CD1c-positive myeloid dendritic cell (primary cell): ENCODE measurements around the gene DAPP1.
"Not testable (repeated sequence)": the region's sequence is repeated elsewhere in the genome, so short reads cannot be mapped to it uniquely, and the experiment has no call there.

Experiments
- DNase-seq: peaks from one replicate; pipeline ENCODE4 v3.0.0-alpha.2; 2016; ENCODE audit errors: extremely low spot score

DAPP1 gene, protein sequence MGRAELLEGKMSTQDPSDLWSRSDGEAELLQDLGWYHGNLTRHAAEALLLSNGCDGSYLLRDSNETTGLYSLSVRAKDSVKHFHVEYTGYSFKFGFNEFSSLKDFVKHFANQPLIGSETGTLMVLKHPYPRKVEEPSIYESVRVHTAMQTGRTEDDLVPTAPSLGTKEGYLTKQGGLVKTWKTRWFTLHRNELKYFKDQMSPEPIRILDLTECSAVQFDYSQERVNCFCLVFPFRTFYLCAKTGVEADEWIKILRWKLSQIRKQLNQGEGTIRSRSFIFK

DNA sequence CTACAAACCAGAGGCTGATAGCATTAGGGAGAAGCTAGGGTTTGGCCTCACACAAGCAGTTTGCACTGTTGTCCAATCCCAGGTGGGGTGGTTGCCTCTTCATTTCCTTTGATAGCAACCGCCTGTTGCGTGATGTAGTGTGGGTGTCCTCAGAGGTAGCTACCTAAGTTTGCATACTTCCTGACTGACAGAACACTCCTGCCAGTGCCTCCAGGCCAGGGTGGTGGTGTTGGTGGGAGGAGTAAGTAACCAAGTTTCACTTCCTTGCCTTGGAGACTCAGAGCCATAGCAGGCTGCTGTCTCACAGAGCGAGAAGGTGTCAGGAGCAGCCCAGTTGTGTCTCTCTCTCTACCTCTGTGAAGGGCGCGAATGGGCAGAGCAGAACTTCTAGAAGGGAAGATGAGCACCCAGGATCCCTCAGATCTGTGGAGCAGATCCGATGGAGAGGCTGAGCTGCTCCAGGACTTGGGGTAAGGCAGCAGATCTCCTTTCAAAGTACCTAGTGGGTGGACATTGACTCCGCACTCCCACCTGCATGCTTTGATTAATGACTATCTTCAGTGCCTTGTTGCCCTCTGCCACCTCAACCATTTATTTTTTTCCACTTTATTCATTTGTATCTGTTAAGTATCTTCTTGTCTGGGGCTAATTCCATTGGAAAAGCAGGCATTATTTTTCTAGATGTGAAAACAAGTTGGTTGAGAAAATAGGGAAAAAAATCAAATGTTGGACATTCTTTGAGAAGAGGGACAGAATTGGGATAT, at the start of gene DAPP1:
DAPP1 (plus strand) TSS at position 283 of the 764 bp plus-strand sequence; CDS start at position 370, 87 bp downstream.
- peak; percentile 87 for DNase-seq

DNA sequence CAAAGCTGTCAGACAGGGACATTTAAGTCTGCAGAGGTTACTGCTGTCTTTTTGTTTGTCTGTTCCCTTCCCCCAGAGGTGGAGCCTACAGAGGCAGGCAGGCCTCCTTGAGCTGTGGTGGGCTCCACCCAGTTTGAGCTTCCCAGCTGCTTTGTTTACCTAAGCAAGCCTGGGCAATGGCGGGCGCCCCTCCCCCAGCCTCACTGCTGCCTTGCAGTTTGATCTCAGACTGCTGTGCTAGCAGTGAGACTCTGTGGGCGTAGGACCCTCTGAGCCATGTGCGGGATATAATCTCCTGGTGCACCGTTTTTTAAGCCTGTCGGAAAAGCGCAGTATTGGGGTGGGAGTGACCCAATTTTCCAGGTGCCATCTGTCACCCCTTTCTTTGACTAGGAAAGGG, 45.8 kb upstream of the DAPP1 start:
- not testable (repeated sequence) for DNase-seq

DNA sequence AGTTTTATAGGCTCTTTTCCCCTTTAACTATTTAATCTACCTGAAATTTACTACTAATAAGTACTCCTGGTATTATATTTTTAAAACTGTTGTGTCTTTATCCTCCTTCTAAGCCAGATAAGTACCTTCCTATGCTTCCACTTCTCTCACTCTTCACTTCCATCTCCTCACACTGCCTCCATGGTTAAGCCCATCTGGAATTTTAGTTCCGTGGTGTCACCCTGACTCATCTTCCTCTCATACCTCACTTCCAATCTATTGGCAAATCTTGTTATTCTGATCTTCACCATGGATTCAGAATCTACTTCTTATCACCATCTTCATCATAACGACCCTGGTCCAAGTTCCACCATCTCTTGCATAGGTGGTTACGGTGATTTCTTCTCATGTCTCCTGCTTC, 32.7 kb upstream of the DAPP1 start:
- no peak for DNase-seq

DNA sequence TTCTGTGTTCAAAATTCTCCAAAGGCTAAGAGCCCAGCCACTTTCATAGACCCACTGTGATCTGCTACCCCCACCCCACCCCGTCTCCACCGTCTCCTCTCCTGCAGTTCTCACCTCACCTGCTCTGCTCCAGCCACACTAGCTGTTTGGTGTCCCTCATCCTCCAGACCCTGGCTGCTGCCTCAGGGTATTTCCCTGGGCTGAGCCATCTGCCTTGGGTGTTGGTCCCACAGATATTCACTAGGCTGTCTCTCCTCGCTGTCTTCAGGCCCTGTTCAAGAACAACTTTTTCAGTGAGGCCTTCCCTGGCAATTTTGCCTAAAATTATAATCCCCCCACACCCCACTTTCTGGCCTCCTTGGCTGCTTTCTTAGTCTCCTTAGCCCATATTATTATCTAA, 31.8 kb upstream of the DAPP1 start:
- DNase-seq = no peak

DNA sequence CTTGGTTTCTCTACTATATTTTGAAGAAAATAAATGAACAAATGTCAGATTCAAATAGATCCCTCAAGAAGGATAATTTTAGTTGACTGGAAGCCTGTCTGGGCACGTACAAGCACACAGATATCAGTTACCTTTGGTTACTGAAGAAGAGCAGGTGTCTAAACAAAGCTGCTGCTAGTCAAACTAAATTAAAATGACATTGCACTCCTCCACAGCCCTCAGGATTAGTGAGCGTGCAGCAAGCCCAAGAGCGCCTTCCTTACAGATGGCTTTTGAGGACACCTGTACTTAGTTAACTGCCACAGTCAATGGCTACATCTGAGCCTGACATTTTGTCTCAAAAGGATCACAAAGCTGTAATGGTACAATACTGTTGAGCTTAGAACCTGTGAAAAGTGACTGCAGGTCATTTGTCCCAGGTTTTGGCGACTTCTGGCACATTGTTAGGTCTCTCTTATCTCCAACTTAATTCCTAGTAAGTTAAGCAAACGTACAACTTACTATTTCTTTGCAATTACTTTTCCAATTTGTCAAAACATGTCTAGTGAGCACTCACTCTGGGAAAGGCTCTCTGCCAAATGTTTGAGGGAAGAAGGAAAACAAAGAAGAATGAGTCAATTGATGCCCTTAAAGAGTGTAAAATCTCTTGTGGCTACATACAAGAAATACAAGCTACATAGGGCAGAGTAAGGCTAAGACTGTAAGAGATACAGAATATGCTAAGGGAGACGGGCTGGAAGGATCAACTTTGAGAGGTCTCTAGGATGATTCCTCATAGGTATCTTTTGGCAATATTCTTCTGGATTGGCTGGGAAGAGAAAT, 25.6 kb upstream of the DAPP1 start:
- no peak for DNase-seq

DNA sequence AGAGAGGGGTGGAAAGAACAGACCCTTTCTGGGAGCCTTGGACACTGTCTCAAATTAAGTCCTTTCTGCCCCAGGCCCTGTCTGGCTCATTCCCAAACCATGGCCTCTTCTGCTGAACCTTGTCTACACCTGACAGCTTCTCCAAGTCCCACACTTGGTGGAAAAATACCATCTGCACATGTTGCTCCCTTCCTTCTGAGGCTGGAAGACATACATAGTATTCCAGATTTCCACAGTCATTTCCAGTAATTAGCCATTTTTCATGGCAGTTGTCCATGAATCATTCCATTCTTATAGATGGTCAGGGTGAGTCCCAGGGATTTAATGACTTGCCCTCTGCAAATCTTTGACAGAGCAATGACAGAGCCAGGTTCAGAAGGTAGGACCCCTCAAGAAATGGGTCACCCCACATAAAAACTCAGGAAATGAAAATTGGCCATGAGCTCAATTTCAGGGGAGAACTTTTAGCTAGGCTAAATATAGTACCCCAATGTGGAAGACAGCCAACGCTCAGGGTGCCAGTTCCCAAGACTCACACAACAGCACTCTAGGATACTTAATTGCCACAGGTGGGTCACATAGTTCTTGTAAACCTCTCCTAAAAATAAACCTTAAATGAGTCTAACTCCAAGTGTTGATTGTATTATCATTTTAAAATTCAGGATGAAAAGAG, 16.2 kb upstream of the DAPP1 start:
- no peak for DNase-seq

DNA sequence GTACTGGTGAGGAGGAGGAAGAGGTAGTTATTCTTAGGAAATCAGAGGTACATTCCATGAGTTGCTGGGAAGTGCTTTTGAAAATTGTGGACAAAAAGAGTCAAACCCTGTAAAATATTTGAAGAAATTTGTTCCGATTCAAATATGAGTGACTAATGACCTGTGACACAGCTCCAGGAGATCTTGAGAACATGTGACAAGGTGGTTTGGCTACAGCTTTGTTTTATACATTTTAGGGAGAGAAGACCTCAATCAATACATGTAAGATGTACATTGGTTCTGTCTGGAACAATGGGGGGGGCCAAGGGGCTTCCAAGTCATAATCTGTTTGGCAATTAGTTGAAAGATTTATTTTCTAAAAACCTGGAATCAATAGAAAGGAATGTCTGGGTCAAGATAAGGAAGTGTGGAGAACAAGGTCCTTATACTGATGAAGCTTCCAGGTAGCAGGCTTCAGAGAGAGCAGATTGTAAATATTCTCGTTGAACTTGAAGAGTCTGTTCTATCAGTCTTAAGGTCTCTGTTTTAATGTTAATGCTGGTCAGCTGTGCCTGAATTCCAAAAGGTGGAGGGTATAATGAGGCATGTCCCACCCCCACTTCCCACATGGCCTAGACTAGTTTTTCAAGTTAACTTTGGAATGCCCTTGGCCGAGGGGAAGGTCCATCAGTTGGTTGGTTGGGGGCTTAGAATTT, 15.5 kb upstream of the DAPP1 start:
- no peak for DNase-seq

DNA sequence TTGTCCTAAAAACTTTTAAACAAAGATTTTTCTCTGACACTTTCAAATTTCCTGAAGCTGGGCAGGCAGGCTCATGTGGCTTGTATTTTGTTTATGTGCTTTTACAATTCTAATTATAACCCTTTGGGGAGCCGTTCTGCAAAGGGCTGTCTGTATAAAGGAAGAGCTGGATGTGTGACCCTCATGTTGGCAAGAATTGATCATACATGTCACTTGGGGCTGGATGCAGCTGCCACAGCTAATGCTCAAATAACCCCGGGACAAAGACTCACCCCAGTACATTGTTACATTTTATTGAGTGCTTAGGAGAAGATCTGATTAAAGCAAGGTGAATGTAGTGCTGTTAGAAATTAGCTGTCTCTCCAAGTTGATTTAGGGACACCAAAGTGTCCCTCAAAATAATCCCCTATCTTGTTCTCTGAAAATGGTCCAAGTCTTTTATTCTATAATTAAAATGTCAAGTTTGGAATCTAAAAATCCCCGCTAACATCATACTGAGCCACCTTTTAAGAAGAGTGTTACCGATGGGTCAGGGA, 13.0 kb upstream of the DAPP1 start:
- no peak for DNase-seq

DNA sequence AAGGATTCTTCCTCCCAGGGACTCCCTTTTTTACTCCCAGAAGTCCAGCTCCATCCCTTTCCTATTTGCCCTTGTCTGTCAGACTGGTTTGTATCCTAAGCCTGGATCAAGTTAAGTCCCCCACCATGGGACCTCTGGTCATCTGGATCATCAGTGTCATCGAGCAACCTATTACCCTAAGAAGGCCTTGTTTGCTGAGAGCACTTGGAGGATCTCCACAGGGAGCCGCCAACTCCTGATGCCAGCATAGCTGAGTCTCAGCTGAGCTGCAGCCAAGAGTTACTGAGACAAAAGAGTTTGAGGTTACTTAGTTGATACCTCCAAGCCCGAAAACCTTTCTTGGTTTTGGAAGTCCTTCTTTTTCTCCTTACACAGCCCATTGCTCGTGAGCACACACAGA, 10.1 kb upstream of the DAPP1 start:
- no peak for DNase-seq

DNA sequence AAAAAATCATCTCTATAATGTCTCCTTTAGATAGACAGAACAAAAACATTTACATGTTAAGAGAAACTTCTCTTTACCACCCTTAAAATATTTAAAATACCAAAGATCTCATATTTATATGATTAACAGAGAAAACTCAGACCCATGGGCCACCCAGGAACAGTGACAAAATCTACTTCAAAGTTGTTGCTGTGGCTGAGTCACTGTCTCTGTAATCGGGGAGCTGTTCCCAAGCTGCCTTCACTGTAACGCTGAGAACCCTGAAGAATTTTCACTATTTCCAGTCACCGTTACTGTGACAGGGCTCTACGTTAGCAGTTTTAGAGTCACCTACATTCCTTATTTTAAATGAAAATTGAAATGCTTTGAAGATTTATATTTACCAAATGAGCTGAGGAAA, 9.0 kb upstream of the DAPP1 start:
- no peak for DNase-seq

DNA sequence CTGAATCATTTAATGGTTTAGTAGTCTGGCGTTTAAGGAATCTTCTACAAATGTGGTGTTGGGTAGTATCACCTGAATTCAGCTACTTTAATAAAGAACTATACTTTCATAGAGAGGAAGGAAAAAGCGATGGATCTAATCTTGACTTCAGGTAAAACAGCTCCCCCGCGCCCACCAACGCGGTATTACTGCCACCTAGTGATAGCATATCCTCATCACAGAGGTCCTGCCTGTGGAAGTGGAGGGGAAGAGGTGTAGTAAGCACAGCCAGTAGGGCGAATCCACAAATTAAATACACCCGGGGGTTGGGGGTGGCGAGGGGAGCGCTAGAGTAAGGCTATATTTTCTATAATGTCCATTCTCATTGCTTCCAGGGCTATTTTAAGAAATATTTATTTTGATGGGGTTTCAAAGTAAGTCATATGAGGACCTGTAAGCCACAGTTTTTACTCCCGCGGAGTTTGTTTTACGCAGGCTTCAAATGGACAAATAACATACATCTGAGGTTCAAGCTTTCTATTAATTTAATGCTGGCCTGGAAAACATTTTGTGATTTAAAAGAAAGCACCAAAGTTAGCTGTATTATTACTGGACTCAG, 8.3 kb upstream of the DAPP1 start:
- DNase-seq = peak; percentile 65

DNA sequence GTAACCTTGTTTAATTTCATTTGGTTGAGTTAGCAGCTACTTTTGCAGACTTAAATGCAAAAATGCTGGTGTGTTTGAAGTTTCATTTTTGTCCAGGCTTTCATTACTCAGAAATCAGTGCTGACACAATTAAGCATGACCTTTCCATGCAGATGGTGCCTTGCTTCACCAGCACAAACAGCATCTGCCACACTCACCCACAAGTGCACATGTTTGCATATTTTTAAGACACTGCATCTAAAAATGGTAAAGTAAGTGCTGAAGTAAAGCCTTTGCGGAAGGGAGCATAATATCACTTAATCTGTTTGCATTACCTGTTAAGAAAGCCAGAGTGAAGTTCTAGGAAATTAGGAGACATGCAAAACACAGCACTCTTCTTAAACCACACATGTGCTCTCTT, 7.3 kb upstream of the DAPP1 start:
- DNase-seq = no peak

DNA sequence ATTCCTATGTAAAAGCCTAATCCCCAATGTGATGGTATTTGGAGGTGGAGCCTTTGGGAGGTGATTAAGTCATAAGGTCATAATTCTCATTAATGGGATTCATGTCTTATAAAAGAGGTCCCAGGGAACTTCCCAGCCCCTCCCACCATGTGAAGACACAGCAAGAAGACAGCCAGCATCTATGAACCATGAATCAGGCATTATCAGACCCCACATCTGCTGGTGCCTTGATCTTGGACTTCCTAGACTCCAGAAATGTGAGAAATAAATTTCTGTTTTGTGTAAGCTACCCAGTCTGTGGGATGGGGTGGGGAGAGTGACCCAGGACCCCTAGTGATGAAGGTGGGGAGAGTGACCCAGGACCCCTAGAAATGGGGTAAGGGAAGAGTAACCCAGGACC, 6.1 kb upstream of the DAPP1 start:
- DNase-seq = no peak

DNA sequence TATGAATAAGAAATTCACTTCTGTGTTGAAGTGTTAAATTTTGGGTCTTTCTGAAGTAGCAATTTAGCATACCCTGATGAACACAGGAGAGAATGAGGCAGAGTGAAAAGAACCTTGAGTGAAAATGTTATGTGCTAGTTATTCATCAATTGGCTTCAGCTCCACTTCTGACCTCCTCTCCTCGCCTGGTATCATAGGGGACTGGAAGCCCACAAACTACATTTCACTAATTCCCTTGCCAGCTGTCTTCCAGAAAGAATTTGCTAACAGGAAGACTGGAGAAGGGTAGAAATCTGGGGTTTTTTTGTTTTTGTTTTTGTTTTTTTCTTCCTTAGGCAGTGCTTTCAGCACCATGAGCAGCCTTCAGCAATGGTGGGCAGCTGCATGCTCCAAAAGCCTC, 5.5 kb upstream of the DAPP1 start:
- no peak for DNase-seq

DNA sequence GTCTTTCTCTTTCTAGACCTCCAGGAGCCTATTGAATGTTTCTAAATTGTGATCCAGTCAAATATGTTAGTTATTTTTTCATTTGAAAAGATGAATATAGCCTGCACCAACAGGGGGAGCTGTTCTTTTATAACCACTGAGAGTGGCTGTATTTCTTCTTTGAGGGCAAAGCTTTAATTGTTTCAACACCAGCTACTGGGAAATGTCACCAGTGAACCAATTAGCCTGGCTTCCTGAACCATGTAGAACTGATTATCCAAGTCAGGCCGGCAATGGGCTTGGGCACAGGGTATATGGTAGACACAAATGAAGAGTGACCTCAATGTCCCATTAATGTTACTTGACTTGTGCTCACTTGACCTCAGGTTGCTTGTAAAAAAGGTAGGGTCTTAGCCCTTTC, 4.8 kb upstream of the DAPP1 start:
- DNase-seq = peak; percentile 82

DNA sequence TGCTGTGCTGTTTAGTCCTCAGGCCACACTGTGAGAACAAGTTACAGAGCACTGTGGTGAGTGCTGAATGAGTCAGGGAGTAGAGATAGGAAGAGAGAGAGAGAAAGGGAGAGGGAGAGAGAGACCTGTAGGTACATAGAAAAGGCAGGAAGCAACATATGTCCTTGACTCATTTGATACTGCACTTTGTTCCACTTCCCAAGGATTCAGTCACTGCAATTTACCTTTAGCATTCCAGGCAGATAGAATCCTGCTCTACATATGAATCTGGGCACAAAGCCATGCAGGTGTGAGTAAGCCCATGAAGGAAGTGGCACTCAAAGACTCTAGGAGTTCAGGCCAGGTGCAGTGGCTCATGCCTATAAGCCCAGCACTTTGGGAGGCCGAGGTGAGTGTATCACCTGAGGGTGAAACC, 1.0 kb upstream of the DAPP1 start:
- DNase-seq = no peak

DNA sequence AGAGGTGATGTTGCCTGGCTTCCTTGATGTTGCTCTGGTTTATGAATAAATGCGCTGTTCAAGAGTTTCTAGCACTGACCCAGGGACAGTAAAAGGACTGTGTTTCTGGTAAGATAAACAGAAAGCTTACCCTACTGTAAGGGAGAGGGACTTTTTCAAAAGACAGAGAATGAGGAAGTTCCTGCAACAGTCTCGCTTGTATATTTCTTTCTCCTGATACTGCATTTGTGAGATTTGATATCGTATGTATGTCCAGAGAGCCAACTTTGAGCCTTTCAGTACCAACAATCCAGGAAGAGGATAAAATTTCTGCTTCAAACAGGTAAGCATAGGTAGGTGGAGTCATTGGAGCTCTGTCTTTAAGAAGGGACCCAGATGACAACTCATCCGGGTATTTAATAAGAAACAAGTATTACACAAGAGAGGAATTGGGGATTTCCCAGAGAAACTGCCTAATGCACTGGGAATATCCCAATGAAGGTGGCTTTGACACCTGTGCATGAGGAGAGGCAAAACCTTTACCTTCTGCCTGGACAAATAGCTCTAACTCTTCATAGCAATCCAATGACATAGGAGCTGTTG, 773 bp downstream of the DAPP1 start:
- peak; percentile 61 for DNase-seq

DNA sequence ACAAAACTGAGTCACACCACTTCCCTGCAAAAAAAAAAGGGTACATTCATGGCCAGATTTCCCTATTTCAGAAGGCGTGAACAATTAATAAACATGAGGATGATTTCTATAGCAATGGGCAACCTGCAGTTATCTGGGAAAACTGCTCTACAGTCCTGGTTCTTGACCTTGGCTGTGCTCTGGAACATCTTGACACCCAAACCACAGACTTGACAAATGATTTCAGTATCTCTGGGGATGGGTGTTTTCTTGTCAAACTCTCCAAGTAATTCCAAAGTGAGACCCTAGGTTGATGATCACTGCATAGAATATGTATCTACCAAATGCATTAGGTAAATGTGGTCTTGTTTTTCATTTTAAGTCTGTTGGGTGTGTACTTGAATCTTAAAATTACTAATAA, 2.0 kb downstream of the DAPP1 start:
- no peak for DNase-seq

DNA sequence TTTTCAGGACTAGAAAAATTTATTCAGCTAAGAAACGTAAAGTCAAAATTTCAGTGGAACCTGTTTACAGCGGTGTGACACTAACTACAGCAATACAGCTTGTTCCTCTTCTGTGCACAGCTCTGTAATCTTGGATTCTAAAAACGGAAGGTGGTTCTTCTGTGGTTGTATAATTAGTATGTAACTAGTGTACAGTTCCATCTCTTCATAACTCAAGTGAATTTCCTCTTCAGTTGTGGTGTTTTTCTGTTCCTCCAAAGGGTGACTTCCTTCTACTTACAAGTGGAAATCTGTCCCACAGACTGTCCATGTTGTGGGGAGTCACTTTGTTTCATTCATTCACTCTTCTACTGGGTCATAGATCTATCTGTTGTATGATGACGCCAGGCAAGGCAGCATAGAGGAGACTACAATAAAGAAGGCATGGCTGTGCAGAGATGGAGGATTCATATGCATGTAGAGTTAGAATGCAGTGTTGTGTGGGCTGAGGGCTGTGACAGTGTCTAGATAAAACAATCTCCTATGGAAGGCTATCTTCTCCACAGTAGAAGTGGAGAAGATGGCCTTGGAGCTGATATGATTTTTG, 5.4 kb downstream of the DAPP1 start:
- peak; percentile 85 for DNase-seq

DNA sequence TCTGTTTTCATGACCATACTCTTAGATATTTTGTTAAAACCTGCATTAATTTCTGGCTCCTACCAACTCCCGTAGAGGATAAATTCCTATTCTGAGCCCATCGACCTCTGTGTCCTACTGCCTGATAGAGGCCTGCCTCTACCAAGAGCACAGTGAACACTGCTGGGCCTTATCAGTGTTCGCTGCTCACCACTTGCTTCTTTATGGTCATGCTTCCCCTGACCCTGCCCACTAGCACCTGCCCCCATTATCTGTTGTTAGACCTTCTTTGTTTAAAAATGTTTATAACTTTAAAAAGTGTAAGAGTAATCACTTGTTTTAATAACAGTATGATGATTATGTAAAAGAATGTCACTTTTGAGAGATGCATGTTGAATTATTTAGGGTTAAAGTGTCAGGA, 6.1 kb downstream of the DAPP1 start:
- DNase-seq = no peak
